Measurements from ENCODE around the gene PI4KB. TPM values are rescaled to one million over a fixed set of nuclear protein-coding genes. Genes with fewer than 3 reads are reported as not detected.

PI4KB gene
- total and polyA plus RNA-seq, 2 of the 13 experiments (the other 11 are each of a cell fraction or from before 2014, with no cell fraction given), result 19.5 to 29.3 TPM

DNA sequence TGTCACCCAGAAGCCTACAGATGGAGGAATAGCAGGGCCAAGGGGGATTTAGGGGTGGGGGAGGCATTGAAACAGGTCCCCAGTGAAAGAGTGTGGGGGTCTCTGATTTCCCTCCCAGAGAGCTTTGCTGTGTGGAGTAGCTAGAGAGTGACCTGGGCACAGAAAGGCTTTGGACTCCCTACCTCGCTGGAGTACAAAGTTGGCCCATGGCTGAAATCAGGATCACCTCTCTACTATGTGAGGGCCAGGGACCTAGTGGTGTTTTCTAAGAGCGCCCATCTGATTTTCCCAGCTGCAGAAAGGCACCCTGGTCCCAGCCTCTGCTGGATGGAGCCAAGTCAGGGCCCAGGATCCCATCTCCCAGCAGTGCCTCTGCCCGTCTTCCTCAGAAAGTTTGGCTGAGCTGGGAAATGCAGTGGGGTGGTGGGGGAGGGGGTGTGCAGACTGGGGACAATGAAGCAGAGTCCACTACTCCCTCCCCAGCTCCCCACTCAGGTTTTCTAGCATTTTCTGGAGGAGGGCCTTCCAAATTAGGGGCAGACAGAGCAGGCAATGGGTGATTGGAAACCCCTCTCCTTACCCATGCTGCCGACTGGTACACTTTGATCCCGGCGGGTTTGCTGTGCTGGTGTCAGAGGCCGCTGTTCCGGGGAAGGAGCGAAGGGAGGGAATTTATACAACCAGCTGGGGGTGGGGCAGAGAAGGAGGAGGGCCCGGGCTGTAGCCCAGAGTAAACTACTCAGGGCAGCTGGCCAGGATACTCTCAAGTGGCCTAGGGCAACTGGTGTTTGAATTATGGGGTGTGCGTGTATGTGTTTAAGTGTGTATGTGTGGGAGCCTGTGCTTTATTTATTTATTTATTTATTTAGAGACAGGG lies 45.1 kb upstream of the PI4KB start, which contains the start of gene SELENBP1 (continued):
- TF ChIP-seq, protein P1, sequence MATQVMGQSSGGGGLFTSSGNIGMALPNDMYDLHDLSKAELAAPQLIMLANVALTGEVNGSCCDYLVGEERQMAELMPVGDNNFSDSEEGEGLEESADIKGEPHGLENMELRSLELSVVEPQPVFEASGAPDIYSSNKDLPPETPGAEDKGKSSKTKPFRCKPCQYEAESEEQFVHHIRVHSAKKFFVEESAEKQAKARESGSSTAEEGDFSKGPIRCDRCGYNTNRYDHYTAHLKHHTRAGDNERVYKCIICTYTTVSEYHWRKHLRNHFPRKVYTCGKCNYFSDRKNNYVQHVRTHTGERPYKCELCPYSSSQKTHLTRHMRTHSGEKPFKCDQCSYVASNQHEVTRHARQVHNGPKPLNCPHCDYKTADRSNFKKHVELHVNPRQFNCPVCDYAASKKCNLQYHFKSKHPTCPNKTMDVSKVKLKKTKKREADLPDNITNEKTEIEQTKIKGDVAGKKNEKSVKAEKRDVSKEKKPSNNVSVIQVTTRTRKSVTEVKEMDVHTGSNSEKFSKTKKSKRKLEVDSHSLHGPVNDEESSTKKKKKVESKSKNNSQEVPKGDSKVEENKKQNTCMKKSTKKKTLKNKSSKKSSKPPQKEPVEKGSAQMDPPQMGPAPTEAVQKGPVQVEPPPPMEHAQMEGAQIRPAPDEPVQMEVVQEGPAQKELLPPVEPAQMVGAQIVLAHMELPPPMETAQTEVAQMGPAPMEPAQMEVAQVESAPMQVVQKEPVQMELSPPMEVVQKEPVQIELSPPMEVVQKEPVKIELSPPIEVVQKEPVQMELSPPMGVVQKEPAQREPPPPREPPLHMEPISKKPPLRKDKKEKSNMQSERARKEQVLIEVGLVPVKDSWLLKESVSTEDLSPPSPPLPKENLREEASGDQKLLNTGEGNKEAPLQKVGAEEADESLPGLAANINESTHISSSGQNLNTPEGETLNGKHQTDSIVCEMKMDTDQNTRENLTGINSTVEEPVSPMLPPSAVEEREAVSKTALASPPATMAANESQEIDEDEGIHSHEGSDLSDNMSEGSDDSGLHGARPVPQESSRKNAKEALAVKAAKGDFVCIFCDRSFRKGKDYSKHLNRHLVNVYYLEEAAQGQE (IDR thresholded peaks at IDR 0.05; ENCODE audit: borderline replicate concordance in 1 of 2, low read depth in 1 of 2, low read length in 2 of 2), result no peak
- no peak for TF ChIP-seq ZNF382 (CRISPR knock-in tag; IDR thresholded peaks at IDR 0.05; ENCODE audit: borderline replicate concordance)
- no peak; the same call in 1 of the 2 replicates for TF ChIP-seq ZFP90 (CRISPR knock-in tag; IDR thresholded peaks at IDR 0.05; ENCODE audit: borderline replicate concordance)
- TF ChIP-seq, protein P2, sequence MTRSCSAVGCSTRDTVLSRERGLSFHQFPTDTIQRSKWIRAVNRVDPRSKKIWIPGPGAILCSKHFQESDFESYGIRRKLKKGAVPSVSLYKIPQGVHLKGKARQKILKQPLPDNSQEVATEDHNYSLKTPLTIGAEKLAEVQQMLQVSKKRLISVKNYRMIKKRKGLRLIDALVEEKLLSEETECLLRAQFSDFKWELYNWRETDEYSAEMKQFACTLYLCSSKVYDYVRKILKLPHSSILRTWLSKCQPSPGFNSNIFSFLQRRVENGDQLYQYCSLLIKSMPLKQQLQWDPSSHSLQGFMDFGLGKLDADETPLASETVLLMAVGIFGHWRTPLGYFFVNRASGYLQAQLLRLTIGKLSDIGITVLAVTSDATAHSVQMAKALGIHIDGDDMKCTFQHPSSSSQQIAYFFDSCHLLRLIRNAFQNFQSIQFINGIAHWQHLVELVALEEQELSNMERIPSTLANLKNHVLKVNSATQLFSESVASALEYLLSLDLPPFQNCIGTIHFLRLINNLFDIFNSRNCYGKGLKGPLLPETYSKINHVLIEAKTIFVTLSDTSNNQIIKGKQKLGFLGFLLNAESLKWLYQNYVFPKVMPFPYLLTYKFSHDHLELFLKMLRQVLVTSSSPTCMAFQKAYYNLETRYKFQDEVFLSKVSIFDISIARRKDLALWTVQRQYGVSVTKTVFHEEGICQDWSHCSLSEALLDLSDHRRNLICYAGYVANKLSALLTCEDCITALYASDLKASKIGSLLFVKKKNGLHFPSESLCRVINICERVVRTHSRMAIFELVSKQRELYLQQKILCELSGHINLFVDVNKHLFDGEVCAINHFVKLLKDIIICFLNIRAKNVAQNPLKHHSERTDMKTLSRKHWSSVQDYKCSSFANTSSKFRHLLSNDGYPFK (CRISPR knock-in tag; IDR thresholded peaks at IDR 0.05; ENCODE audit: borderline replicate concordance), result no peak
- no peak for TF ChIP-seq ZNF121 (CRISPR knock-in tag; IDR thresholded peaks at IDR 0.05)
- TF ChIP-seq ZNF160 (CRISPR knock-in tag; IDR thresholded peaks at IDR 0.05), result peak; percentile 27; the same call in 1 of the 2 replicates
- TF ChIP-seq TBP (CRISPR knock-in tag; IDR thresholded peaks at IDR 0.05), result no peak
- TF ChIP-seq, protein P3, sequence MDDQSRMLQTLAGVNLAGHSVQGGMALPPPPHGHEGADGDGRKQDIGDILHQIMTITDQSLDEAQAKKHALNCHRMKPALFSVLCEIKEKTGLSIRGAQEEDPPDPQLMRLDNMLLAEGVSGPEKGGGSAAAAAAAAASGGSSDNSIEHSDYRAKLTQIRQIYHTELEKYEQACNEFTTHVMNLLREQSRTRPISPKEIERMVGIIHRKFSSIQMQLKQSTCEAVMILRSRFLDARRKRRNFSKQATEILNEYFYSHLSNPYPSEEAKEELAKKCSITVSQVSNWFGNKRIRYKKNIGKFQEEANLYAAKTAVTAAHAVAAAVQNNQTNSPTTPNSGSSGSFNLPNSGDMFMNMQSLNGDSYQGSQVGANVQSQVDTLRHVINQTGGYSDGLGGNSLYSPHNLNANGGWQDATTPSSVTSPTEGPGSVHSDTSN (CRISPR knock-in tag; IDR thresholded peaks at IDR 0.05; ENCODE audit: borderline replicate concordance), result no peak
- no peak for TF ChIP-seq HOXA9 (CRISPR knock-in tag; IDR thresholded peaks at IDR 0.05; ENCODE audit: borderline replicate concordance)
- peak; percentile 42 for TF ChIP-seq XRCC5 (optimal IDR thresholded peaks at IDR 0.05; ENCODE audit: low read length)
- TF ChIP-seq, protein P4, sequence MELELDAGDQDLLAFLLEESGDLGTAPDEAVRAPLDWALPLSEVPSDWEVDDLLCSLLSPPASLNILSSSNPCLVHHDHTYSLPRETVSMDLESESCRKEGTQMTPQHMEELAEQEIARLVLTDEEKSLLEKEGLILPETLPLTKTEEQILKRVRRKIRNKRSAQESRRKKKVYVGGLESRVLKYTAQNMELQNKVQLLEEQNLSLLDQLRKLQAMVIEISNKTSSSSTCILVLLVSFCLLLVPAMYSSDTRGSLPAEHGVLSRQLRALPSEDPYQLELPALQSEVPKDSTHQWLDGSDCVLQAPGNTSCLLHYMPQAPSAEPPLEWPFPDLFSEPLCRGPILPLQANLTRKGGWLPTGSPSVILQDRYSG (CRISPR knock-in tag; IDR thresholded peaks at IDR 0.05), result 0 out of 2 replicates have a peak, but pooled peaks have one; percentile 41
- no peak for TF ChIP-seq FOSL2 (CRISPR knock-in tag; IDR thresholded peaks at IDR 0.05)
- TF ChIP-seq, protein P5, sequence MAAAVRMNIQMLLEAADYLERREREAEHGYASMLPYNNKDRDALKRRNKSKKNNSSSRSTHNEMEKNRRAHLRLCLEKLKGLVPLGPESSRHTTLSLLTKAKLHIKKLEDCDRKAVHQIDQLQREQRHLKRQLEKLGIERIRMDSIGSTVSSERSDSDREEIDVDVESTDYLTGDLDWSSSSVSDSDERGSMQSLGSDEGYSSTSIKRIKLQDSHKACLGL (CRISPR knock-in tag; IDR thresholded peaks at IDR 0.05), result no peak
- TF ChIP-seq, protein P6, sequence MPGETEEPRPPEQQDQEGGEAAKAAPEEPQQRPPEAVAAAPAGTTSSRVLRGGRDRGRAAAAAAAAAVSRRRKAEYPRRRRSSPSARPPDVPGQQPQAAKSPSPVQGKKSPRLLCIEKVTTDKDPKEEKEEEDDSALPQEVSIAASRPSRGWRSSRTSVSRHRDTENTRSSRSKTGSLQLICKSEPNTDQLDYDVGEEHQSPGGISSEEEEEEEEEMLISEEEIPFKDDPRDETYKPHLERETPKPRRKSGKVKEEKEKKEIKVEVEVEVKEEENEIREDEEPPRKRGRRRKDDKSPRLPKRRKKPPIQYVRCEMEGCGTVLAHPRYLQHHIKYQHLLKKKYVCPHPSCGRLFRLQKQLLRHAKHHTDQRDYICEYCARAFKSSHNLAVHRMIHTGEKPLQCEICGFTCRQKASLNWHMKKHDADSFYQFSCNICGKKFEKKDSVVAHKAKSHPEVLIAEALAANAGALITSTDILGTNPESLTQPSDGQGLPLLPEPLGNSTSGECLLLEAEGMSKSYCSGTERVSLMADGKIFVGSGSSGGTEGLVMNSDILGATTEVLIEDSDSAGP (CRISPR knock-in tag; IDR thresholded peaks at IDR 0.05; ENCODE audit: borderline replicate concordance), result peak; percentile 34; the same call in 1 of the 2 replicates
- no peak for TF ChIP-seq ZNF773 (CRISPR knock-in tag; IDR thresholded peaks at IDR 0.05; ENCODE audit: borderline replicate concordance)
- TF ChIP-seq ZNF274 (CRISPR knock-in tag; IDR thresholded peaks at IDR 0.05), result no peak

All from HepG2 (cell line).